K562 (cell line): ENCODE measurements around the gene EDARADD. TPM values are rescaled to one million over a fixed set of nuclear protein-coding genes. Genes with fewer than 3 reads are reported as not detected.

ENCODE experiments used
- ATAC-seq: fragments of 200-7000 bp; cut with Tn5 transposase; 3 replicates; pipeline ENCODE4 v1.9.1; 2020; ENCODE audit warnings: moderate library complexity
- BruUV-seq: library from RNA; stranded (reverse); fragments of 400-500 nt; replicated peaks from 2 replicates; lab custom pipeline; 2021; lab: Mats Ljungman, UMichigan
- CTCF ChIA-PET: fragments of 300-600 bp; formaldehyde crosslinking; extraction: SDS; loops from one replicate; lab custom pipeline; 2021; ENCODE audit warnings: low intra/inter-chr PET ratio; lab: Yijun Ruan, JAX
- POLR2A ChIA-PET: fragments of 300-600, 350-650 bp; sonication (Branson Sonifier 250); formaldehyde crosslinking; extraction: SDS; loops from one replicate; lab custom pipeline; 2021; ENCODE audit warnings: antibody characterized with exemption, inconsistent platforms; lab: Yijun Ruan, JAX
- DNase-seq, 4 experiments: peaks; one replicate each; pipeline versions ENCODE4 v3.0.0 to v3.0.0-alpha.2; 2011 to 2018; ENCODE audit warnings: low spot score in 3 of 4, mixed read lengths in 3 of 4; ENCODE audit errors: extremely low read depth in 1 of 4
- FAIRE-seq: peaks from 2 replicates; lab custom pipeline; 2011; peaks lifted over from hg19 to GRCh38; lab: Jason Lieb, UNC
- H2AFZ ChIP-seq: 2 replicates; pipeline ENCODE4 v1.6.0; 2011; ENCODE audit warnings: low read depth, low read length, control low read depth, inconsistent platforms
- H3K27ac ChIP-seq: fragments of 200-600 bp; 3 replicates; pipeline ENCODE4 v1.8.0; 2011; ENCODE audit warnings: low read depth, mild to moderate bottlenecking, control low read depth, inconsistent platforms, low read length, moderate library complexity, mixed read lengths; ENCODE audit errors: extremely low read depth
- H3K27me3 ChIP-seq, 2 experiments: fragments of 300-600 bp in 1 of 2; 2 replicates in 1 of 2; 3 replicates in 1 of 2; pipeline versions ENCODE4 v1.6.0 to v1.8.0; 2011; ENCODE audit warnings: inconsistent platforms in 2 of 2, low read length in 2 of 2, mild to moderate bottlenecking in 1 of 2, mixed read lengths in 1 of 2, moderate library complexity in 1 of 2; ENCODE audit not compliant: control insufficient read depth in 2 of 2, insufficient read depth in 2 of 2
- H3K36me3 ChIP-seq: fragments of 300-600 bp; 3 replicates; pipeline ENCODE4 v1.8.0; 2011; ENCODE audit warnings: mild to moderate bottlenecking, low read length, inconsistent platforms; ENCODE audit not compliant: control insufficient read depth, insufficient read depth
- H3K4me1 ChIP-seq, 2 experiments: fragments of 200-600 bp in 1 of 2; replicated peaks in 1 of 2; 2 replicates in 1 of 2; 3 replicates in 1 of 2; pipeline versions ENCODE4 v1.5.1 to v1.8.0; 2011; ENCODE audit warnings: inconsistent platforms in 2 of 2, low read length in 2 of 2, mild to moderate bottlenecking in 1 of 2, mixed read lengths in 1 of 2, moderate library complexity in 1 of 2; ENCODE audit not compliant: control insufficient read depth in 2 of 2, insufficient read depth in 2 of 2
- H3K4me2 ChIP-seq: 2 replicates; pipeline ENCODE4 v1.6.1; 2011; ENCODE audit warnings: low read length, control low read depth, inconsistent platforms, mixed read lengths; ENCODE audit not compliant: insufficient read depth
- H3K4me3 ChIP-seq: fragments of 200-600 bp; sonication (generic), shearing (Covaris generic); 2 replicates; pipeline ENCODE4 v1.5.1; 2016; ENCODE audit warnings: control low read depth, inconsistent platforms
- H3K79me2 ChIP-seq: fragments of 200-600 bp; 3 replicates; pipeline ENCODE4 v1.8.0; 2011; ENCODE audit warnings: low read length, inconsistent platforms; ENCODE audit not compliant: control insufficient read depth, insufficient read depth
- H3K9ac ChIP-seq, 2 experiments: 2 replicates each; pipeline versions ENCODE4 v1.6.0 to v1.6.1; 2011; ENCODE audit warnings: low read depth in 2 of 2, low read length in 2 of 2, control low read depth in 1 of 2, inconsistent platforms in 1 of 2, mild to moderate bottlenecking in 1 of 2, mixed read lengths in 1 of 2; ENCODE audit not compliant: insufficient read depth in 1 of 2
- H3K9me1 ChIP-seq: one replicate; pipeline ENCODE4 v1.6.0; 2011; ENCODE audit warnings: inconsistent platforms, mild to moderate bottlenecking, low read length, moderate library complexity; ENCODE audit not compliant: control insufficient read depth, insufficient read depth
- H3K9me3 ChIP-seq: replicated peaks from 2 replicates; pipeline ENCODE4 v1.5.1; 2011; ENCODE audit warnings: low read depth, low read length, inconsistent platforms; ENCODE audit not compliant: control insufficient read depth, insufficient read depth
- H4K20me1 ChIP-seq: replicated peaks from 2 replicates; pipeline ENCODE4 v1.6.1; 2011; ENCODE audit warnings: low read length, inconsistent platforms, mixed read lengths; ENCODE audit not compliant: control insufficient read depth, insufficient read depth
- ZBTB43 ChIP-seq: sonication (generic); formaldehyde crosslinking; IDR thresholded peaks from 2 replicates; pipeline ENCODE4 v1.8.0; 2023; ENCODE audit warnings: mild to moderate bottlenecking, missing genetic modification reagents
- ZNF175 ChIP-seq: fragments of 200-800 bp; sonication (Bioruptor generic); IDR thresholded peaks from 2 replicates; pipeline ENCODE4 v1.6.1; 2016; ENCODE audit warnings: low read depth, mild to moderate bottlenecking, missing genetic modification characterization, missing compliant biosample characterization
- WGBS: fragments of 100-300 bp; shearing (Covaris generic); methylation state at CpG from one replicate; pipeline ENCODE4 v1.1.6; 2016; ENCODE audit warnings: low coverage, mixed read lengths; ENCODE audit not compliant: insufficient coverage; ENCODE audit errors: missing lambda C conversion rate; 5-methylcytosine and 5-hydroxymethylcytosine counted together
- in situ Hi-C: fragments of 300-500 bp; cut with MboI; formaldehyde crosslinking; loops from 4 replicates; pipeline ENCODE4 v1.15.0; 2018; ENCODE audit warnings: inconsistent platforms, mixed read lengths
- intact Hi-C: fragments of 100-400 bp; cut with micrococcal nuclease; formaldehyde crosslinking; loops from 2 replicates; pipeline ENCODE4 v1.14.2; 2022
- polyA plus RNA-seq, 8 experiments: library from polyadenylated mRNA; depleted of rRNA in 4 of 8; stranded (reverse) in 5 of 8; unstranded in 3 of 8; fragments of >200 nt; fragmentation: Nextera tagmentation in 2 of 8; fragmentation: Illumina TruSeq in 1 of 8; extraction: Ambion mirVana in 2 of 8; extraction: Trizol in 1 of 8; gene quantifications; 2 replicates each; pipeline versions ENCODE4 v1.2.1 to v1.2.3, GENCODE V29; 2011 to 2014; ENCODE audit warnings: inconsistent platforms in 1 of 8, missing spikeins in 1 of 8
- total RNA-seq, 7 experiments: library from RNA; depleted of rRNA in 6 of 7; stranded (reverse); fragments of >200 nt in 6 of 7; fragmentation: Illumina TruSeq in 2 of 7; extraction: Trizol in 2 of 7; gene quantifications; 2 replicates each; pipeline versions ENCODE4 v1.2.1 to v1.2.3, GENCODE V29; 2011 to 2021; ENCODE audit warnings: low replicate concordance in 1 of 7

EDARADD gene
- total and polyA plus RNA-seq, 9 of the 15 experiments (the other 6 are each of a cell fraction or from before 2014, with no cell fraction given) = 0.46 to 32.4 (median 20.6) TPM

DNA sequence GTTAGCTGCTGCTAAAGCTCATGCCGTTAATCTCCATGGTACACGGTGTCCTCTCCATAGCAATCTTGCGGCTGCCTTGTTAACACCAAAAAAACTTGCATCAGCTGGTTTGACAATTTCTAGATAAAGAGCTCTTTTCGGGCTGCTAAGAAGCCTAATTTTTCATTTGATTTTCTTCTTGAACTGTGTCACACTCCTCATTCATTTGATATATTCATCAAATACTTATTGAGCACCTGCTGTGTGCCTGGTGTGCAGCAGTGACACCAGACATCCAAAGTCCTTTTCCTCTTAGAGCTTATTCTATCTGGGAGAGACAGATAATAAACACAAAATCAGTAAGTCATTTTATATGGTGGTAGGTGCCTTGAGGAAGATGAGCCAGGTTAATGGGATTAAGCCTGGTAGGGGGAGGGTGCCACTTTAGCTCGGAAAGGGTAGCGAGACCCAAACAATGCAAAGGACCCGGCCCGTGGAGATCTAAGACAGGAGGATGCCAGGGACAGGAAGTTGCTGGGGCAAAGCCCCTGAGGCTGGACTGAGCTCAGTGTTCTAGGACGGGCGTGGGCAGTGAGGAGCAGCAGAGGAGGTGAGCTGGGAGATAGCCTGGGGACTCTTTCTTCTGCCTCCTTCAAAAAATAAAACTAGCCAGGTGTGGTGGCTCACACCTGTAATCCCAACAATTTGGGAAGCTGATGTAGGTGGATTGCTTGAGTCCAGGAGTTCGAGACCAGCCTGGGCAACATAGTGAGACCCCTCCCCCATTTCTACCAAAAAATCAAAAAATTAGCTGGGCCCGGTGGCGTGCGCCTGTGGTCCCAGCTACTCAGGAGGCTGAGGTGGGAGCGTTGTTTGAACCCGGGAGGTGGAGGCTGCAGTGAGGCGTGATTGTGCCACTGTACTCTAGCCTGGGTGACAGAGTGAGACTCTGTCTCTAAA is 79.0 kb downstream of the EDARADD start:
- Histone ChIP-seq H2AFZ (no peak overlapping the region), H3K9me3 (no peaks in the 10 kb centered on the region)
- CTCF ChIA-PET = no interaction called here
- TF ChIP-seq ZNF175 (CRISPR knock-in tag) (no peak), ZBTB43 (CRISPR knock-in tag) (no peak)
- TF ChIP-seq, all 486 proteins: peak for 0
- intact Hi-C loops = no loop called here
- ATAC-seq (peak; percentile 78), DNase-seq (no peak), FAIRE-seq (no peak)
- H3K27me3 ChIP-seq = no peaks in the 10 kb centered on the region
- no peak overlapping the region for H3K27ac ChIP-seq
- in situ Hi-C loops = no loop called here
- H3K4me3 ChIP-seq = no peak overlapping the region
- H3K4me1 ChIP-seq = no peaks in the 10 kb centered on the region
- BruUV-seq = no TSS peak
- POLR2A ChIA-PET = interaction anchor here (0.5 to 1.4 kb wide), 5 partner anchors 11 to 1899 kb away, joined by 3 to 8 read pairs (median 3); no protein-coding TSS in a partner anchor
- no peak overlapping the region for H3K4me2 ChIP-seq
- H3K79me2 ChIP-seq = no peaks in the 10 kb centered on the region
- WGBS = 51% methylated on average over 17 of the region's 17 CpGs
- no peaks in the 10 kb centered on the region for H3K9me1 ChIP-seq
- H4K20me1 ChIP-seq = no peaks in the 10 kb centered on the region
- H3K9ac ChIP-seq = no peak overlapping the region
- H3K36me3 ChIP-seq = no peaks in the 10 kb centered on the region; the same call in 2 of the 3 replicates
